Right renal pelvis (tissue), 4 donors: ENCODE measurements around the gene EMP2. TPM values are rescaled to one million over a fixed set of nuclear protein-coding genes. Genes with fewer than 3 reads are reported as not detected.
A peak's percentile ranks its signal among the peaks of the same experiment; 100 is the strongest.
"Not testable (repeated sequence)": the region's sequence is repeated elsewhere in the genome, so short reads cannot be mapped to it uniquely, and the experiment has no call there.

Experiments used
- DNase-seq, 4 donors: peaks; one replicate each; pipeline ENCODE4 v3.0.0-alpha.2; 2013; ENCODE audit warnings: low read depth in 4 of 4, low spot score in 3 of 4, missing footprints in 1 of 4
- polyA plus RNA-seq, 4 donors: library from polyadenylated mRNA; unstranded; fragments of 120-200 nt; gene quantifications; one replicate each; pipeline ENCODE4 v1.2.1, GENCODE V29; 2013; ENCODE audit not compliant: insufficient read length in 4 of 4

Gene EMP2
- polyA plus RNA-seq, 4 donors = 21.7 to 32.7 (median 25.8) TPM

DNA sequence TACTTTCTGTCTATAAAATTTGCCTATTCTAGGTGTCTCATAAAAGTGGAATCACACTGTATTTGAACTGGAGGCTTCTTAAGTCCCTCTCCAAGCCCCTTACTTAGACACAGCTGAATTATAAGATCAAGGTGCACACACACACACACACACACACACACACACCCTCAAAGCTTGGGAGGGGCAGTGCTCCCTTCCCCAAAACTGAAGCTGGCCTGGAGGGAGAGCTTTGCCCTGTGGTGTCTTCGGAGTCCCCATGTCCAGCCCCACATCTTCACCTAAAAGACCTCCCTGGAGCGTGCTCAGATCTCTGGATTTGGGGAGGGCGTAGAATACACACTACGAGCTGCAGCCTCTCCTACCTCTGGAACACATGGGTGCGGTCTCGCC, 828 bp downstream of the EMP2 start:
- DNase-seq = peak in 1 of 4 donors; percentile 32

GRCh38 chr16:10578474-10579316, 1.7 kb downstream of the EMP2 start:
- no peak for DNase-seq

GRCh38 chr16:10577305-10578202, 2.8 kb downstream of the EMP2 start:
- DNase-seq = no peak

DNA sequence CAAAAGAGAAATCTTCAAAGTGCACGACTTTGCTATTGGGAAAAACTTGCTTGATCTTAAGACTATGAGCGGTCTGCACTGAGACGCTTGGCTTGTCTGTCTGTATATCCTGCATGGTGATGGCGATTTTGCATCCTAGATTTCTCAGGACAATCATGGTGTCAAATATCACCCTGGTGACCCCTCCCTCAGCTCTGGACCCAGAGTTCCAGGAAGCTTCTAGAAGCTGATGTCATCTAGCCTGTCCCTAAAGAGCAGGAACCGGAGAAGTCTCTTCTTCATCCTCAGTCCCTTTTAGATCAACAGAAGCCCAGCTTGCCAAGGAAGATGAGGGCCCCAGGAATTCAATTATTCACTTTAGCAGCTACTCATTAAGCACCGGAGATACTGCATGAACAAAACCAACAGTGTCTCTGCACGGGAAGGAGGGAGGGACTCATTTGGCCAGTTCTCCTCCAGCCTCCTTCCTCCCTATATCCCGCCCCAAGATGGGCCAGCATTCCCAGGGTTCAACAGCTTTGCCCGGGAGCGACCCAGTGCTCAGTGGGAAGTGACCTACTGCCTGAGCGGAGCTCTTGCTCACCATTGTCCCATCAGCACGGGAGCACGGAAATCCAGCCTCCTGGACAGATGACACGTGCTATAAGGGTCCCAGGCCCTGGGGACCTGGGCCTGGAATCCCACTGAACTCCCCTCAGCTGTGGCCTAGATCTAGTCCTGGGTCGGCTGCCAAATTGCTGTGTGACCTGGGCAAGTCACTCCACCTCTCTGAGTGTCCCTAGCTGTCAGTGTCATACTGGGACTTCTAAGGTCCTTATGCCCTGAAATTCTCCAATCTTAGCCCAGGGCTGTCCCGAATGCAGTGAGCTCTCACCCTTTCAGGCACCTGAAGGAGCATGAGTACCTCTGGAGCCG, 3.8 kb downstream of the EMP2 start:
- DNase-seq = no peak

GRCh38 chr16:10575506-10576130, 4.8 kb downstream of the EMP2 start:
- no peak for DNase-seq

- DNase-seq = no peak
These were observed 7.8 kb downstream of the EMP2 start for GRCh38 chr16:10572611-10573010.

- no peak for DNase-seq
These were observed 9.0 kb downstream of the EMP2 start for GRCh38 chr16:10571354-10571753.

GRCh38 chr16:10569621-10570020, 10.8 kb downstream of the EMP2 start:
- DNase-seq = no peak

DNA sequence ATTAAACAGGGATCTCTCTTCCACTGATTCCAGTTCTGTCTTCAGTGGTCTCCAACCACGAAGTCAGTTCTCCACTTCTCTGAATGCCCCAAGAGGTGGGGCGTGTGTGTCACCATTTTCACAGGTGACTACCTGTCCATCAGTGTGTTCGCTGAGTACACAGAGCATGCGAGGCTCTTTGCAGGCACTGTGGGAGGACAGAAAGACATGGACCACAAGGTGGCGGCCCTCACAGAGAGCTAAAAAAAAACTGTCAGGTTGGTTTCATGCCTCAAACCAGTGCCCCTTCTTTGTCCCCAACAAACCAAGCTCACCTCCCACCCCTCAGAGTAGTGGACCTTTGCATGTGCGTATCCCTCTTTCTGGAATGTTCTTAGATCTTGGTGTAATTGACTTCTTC, 13.8 kb downstream of the EMP2 start:
- no peak for DNase-seq

- no peak for DNase-seq
These were observed 15.2 kb downstream of the EMP2 start for GRCh38 chr16:10565167-10565566.

DNA sequence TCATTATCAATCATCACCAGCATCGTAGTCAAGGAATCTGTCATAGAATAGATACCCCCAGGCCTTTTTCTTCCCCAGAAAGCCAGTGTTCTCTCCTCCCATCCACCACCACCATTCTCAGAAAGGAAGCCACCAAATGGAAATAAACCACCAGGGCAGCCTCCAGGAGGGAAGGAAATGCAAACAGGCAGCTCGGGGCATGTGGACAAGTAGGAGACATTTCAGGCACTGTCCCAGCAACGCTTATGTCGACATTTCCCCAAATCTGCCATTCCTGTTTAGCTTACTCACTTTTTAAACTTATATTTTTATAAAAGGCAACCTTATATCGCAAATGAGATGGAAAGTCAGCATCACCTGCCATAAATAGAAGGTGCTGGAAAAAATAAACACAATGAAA, 15.8 kb downstream of the EMP2 start:
- DNase-seq = no peak

GRCh38 chr16:10562361-10562899, 18.0 kb downstream of the EMP2 start:
- DNase-seq = no peak

- no peak for DNase-seq
These were observed 19.0 kb downstream of the EMP2 start for GRCh38 chr16:10561425-10561824.

DNA sequence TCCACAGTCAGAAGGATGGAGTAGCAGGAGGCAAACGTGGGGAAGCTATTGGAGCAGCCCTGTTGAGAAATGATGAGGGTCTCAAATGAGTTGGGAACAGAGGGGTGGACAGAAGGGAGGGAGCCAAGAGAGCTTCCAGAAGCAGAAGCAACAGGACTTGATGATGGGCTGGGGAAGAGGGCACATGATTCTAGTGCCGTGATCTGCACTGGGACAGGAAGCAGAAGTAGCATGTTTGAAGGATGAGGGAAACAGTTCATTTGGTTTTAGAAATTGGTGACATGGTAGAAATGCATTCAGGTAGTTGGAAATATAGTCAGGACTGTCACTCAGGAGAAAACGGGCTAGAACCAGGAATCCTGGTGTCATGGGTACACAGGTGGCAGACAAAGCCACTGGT, 19.4 kb downstream of the EMP2 start:
- no peak for DNase-seq

DNA sequence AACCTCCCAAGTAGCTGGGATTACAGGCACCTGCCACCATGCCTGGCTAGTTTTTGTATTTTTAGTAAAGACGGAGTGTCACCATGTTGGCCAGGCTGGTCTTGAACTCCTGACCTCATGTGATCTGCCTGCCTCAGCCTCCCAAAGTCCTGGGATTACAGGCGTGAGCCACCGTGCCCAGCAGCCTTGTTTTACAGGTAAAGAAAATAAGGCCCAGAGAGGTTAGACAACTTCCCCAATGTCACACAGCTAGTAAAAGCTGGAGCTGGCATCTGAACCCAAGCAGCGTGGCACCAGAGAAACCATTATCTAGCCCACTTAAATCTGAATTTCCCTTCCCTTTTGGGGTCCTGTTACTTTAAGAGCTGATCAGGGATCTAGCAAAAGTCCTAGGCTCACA, 20.6 kb downstream of the EMP2 start:
- not testable (repeated sequence) for DNase-seq

DNA sequence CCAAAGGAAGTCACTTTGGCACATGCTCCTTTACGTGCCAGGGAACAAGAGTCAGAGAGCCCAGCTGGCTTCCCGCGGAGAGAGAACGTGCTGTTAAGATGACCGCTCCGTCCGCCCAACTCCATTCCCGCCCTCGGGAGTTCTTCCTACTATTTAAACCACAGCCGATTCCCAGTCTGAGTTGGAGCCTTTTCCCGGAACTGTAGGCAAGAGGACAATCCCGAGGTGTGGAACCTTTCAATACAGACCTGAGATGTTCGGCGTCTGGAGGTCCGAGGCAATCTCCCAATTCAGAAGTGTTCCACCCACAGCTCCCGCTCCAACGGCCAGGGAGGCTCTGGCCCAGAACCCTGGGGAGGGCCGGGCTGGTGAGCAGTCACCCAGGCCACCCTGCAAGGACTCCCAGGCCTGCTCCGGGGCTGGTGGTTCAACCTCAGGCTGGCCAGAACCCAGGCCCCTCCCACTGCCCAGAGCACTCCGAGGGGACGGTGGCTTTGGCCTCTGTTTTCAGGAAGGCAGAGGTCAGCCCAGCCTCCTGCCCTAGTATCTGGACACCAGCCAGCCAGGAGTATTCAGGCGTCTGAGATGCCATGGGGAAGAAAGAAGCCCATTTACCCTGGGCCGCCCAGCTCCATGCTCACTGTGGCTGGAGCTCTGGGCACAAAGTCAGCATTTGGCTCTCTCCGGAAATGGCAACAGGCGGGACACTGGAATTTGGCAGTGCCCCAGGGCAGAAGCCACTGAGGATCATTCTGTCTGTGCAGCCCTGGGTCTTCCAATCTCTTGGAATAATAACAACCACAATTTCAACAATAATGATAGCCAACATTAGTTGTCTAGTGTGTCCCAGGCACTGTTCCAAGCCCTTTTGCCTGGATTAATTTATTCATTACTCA, 21.4 kb downstream of the EMP2 start:
- no peak for DNase-seq

- no peak for DNase-seq
These were observed 22.1 kb downstream of the EMP2 start for GRCh38 chr16:10558305-10558704.

DNA sequence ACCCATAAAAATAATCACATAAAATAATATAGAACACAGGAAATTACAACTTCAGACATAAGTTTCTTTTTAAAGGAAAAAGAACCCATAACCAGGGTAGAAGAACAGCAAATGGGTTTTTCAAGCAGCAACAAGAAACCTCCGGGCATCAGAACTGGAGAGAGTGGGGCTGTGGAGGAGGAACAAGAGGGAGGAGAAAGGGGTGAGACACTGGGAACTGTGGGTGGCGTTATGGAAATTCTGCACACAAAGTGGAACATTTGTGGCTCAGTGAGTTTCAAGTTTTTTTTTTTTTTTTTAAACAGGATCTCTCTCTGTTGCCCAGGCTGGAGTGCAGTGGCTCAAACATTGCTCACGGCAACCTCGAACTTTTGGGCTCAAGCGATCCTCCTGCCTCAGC, 22.6 kb downstream of the EMP2 start:
- DNase-seq = no peak

GRCh38 chr16:10556236-10556635, 24.2 kb downstream of the EMP2 start:
- DNase-seq = no peak
